Natural killer cell (primary cell): ENCODE data around the gene HIP1. TPM values are rescaled to one million over a fixed set of nuclear protein-coding genes. Genes with fewer than 3 reads are reported as not detected.
A peak's percentile ranks its signal among the peaks of the same experiment; 100 is the strongest.

Source experiments
- ATAC-seq, 3 donors: fragments of 150-1000 bp in 2 of 3; fragments of 200-7000 bp in 1 of 3; cut with Tn5 transposase; 1 replicate in 1 of 3; 2 replicates in 2 of 3; pipeline ENCODE4 v1.10.0; 2021; ENCODE audit warnings: mild to moderate bottlenecking in 2 of 3, moderate library complexity in 2 of 3
- DNase-seq, 2 donors: peaks; one replicate each; pipeline versions ENCODE4 v3.0.0 to v3.0.0-alpha.2; 2013 to 2021; ENCODE audit warnings: mixed read lengths in 1 of 2
- H3K27ac ChIP-seq: one replicate; pipeline ENCODE4 v1.5.1; 2013; ENCODE audit warnings: mild to moderate bottlenecking, low read length
- H3K27me3 ChIP-seq: one replicate; pipeline ENCODE4 v1.6.1; 2013; ENCODE audit warnings: low read length; ENCODE audit not compliant: control insufficient read depth, insufficient read depth
- H3K36me3 ChIP-seq: one replicate; pipeline ENCODE4 v1.6.1; 2013; ENCODE audit warnings: low read length; ENCODE audit not compliant: control insufficient read depth, insufficient read depth
- H3K4me1 ChIP-seq: one replicate; pipeline ENCODE4 v1.6.1; 2013; ENCODE audit warnings: low read length; ENCODE audit not compliant: control insufficient read depth, insufficient read depth
- H3K4me3 ChIP-seq: one replicate; pipeline ENCODE4 v1.5.1; 2013; ENCODE audit warnings: low read length
- H3K9me3 ChIP-seq: one replicate; pipeline ENCODE4 v1.6.1; 2013; ENCODE audit warnings: low read length; ENCODE audit not compliant: control insufficient read depth, insufficient read depth
- H3K27ac Mint-ChIP-seq, 2 donors: one replicate each; pipeline ENCODE4 v1.8.0; 2022; ENCODE audit warnings: mild to moderate bottlenecking in 2 of 2, mixed read lengths in 2 of 2, moderate library complexity in 1 of 2
- H3K27me3 Mint-ChIP-seq, 2 donors: one replicate each; pipeline ENCODE4 v1.8.0; 2022; ENCODE audit warnings: low read depth in 2 of 2, mixed read lengths in 2 of 2
- H3K36me3 Mint-ChIP-seq: one replicate; pipeline ENCODE4 v1.8.0; 2022; ENCODE audit warnings: mixed read lengths
- H3K4me1 Mint-ChIP-seq, 2 donors: one replicate each; pipeline ENCODE4 v1.8.0; 2022; ENCODE audit warnings: mixed read lengths in 2 of 2
- H3K4me3 Mint-ChIP-seq: one replicate; pipeline ENCODE4 v1.8.0; 2022; ENCODE audit warnings: mild to moderate bottlenecking, moderate library complexity, mixed read lengths
- H3K9me3 Mint-ChIP-seq, 2 donors: one replicate each; pipeline ENCODE4 v1.8.0; 2022; ENCODE audit warnings: mixed read lengths in 2 of 2
- WGBS: methylation state at CpG from one replicate; pipeline ENCODE4 v1.1.7; 2013; ENCODE audit warnings: missing lambda C conversion rate; ENCODE audit not compliant: insufficient coverage; 5-methylcytosine and 5-hydroxymethylcytosine counted together
- intact Hi-C: fragments of 100-400 bp; cut with micrococcal nuclease; formaldehyde crosslinking; loops from one replicate; pipeline ENCODE4 v1.14.2; 2022
- total RNA-seq, 4 donors: library from RNA; stranded (reverse); fragments of 120-200 nt in 1 of 4; gene quantifications; one replicate each; pipeline versions ENCODE4 v1.2.3 to v1.2.4, GENCODE V29; 2013 to 2022
- TF ChIP-seq, protein P1 (sequence below): fragments of 200-600 bp; IDR thresholded peaks from one replicate; pipeline ENCODE4 v1.8.0; 2022; ENCODE audit warnings: antibody characterized with exemption

Gene HIP1
- total RNA-seq, 3 donors from 2014 or later (not counting 1 experiment from before 2014, with no cell fraction given) = 17.1 to 27.9 (median 23.1) TPM

GRCh38 chr7:75662579-75663301, 76.0 kb downstream of the HIP1 start:
- TF ChIP-seq, protein P1, sequence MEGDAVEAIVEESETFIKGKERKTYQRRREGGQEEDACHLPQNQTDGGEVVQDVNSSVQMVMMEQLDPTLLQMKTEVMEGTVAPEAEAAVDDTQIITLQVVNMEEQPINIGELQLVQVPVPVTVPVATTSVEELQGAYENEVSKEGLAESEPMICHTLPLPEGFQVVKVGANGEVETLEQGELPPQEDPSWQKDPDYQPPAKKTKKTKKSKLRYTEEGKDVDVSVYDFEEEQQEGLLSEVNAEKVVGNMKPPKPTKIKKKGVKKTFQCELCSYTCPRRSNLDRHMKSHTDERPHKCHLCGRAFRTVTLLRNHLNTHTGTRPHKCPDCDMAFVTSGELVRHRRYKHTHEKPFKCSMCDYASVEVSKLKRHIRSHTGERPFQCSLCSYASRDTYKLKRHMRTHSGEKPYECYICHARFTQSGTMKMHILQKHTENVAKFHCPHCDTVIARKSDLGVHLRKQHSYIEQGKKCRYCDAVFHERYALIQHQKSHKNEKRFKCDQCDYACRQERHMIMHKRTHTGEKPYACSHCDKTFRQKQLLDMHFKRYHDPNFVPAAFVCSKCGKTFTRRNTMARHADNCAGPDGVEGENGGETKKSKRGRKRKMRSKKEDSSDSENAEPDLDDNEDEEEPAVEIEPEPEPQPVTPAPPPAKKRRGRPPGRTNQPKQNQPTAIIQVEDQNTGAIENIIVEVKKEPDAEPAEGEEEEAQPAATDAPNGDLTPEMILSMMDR = no peak
- no peak for DNase-seq
- intact Hi-C loops = no loop called here
- Histone ChIP-seq H3K27me3 (no peaks in the 10 kb centered on the region), H3K9me3 (no peaks in the 10 kb centered on the region), H3K4me3 (no peak overlapping the region), H3K4me1 (no peaks in the 10 kb centered on the region), H3K36me3 (no peaks in the 10 kb centered on the region), H3K27ac (no peak overlapping the region)
- 76% methylated on average over 11 of the region's 12 CpGs for WGBS
- H3K4me3 Mint-ChIP-seq = no peak overlapping the region
- no peak overlapping the region for H3K27ac Mint-ChIP-seq
- H3K9me3 Mint-ChIP-seq = no peaks in the 10 kb centered on the region
- no peaks in the 10 kb centered on the region for H3K4me1 Mint-ChIP-seq
- ATAC-seq = peak in 1 of 3 donors; percentile 53
- H3K27me3 Mint-ChIP-seq = no peaks in the 10 kb centered on the region
- H3K36me3 Mint-ChIP-seq = no peaks in the 10 kb centered on the region

DNA sequence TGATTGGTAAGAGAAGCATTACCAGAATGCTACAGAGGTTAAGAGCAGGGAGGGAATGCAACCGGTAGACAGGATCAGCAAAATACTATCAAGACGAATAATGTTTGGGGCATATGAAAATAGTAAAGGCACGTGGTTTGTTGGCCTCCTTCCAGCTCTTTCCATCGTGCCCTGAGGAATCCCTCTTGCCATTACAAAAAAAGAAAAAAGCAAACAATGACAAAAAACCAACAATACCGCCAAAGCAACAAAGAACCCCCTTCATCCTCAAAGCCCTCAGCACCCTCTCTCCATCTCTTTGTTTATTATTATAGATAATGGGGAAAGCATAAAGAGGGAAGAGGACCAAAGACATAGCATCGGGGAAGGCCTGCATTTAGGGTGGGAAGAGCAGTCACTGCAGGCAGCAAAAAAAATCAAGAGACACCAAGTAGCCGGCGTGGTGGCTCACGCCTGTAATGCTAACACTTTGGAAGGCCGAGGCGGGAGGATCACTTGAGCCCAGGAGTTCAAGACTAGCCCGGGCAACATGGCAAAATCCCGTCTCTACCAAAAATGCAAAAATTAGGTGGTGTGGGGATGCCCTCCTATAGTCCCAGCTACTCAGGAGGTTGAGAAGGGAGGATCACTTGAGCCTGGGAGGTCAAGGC, 78.0 kb downstream of the HIP1 start:
- Mint-ChIP-seq H3K27ac (no peak overlapping the region), H3K9me3 (no peaks in the 10 kb centered on the region), H3K4me1 (no peaks in the 10 kb centered on the region), H3K4me3 (no peak overlapping the region), H3K27me3 (no peaks in the 10 kb centered on the region), H3K36me3 (no peaks in the 10 kb centered on the region)
- intact Hi-C loops = no loop called here
- DNase-seq = no peak
- H3K4me1 ChIP-seq = no peaks in the 10 kb centered on the region
- WGBS = 97% methylated on average over 12 of the region's 13 CpGs
- TF ChIP-seq, protein P1 = no peak
- no peak for ATAC-seq
- no peaks in the 10 kb centered on the region for H3K36me3 ChIP-seq
- no peak overlapping the region for H3K4me3 ChIP-seq
- H3K27me3 ChIP-seq = no peaks in the 10 kb centered on the region
- no peak overlapping the region for H3K27ac ChIP-seq
- no peaks in the 10 kb centered on the region for H3K9me3 ChIP-seq

GRCh38 chr7:75658802-75659201, 79.9 kb downstream of the HIP1 start:
- H3K27ac Mint-ChIP-seq = no peak overlapping the region
- H3K4me3 Mint-ChIP-seq = no peak overlapping the region
- TF ChIP-seq, protein P1 = no peak

More at GRCh38 chr7:75658802-75659201, 79.9 kb downstream of the HIP1 start:
- Mint-ChIP-seq H3K36me3 (no peaks in the 10 kb centered on the region), H3K4me1 (no peaks in the 10 kb centered on the region), H3K27me3 (no peaks in the 10 kb centered on the region), H3K9me3 (no peaks in the 10 kb centered on the region)
- Histone ChIP-seq H3K9me3 (no peaks in the 10 kb centered on the region), H3K36me3 (no peaks in the 10 kb centered on the region), H3K4me3 (no peak overlapping the region), H3K27me3 (no peaks in the 10 kb centered on the region), H3K27ac (no peak overlapping the region), H3K4me1 (no peaks in the 10 kb centered on the region)
- ATAC-seq (no peak), DNase-seq (no peak)
- 87% methylated on average over 4 of the region's 4 CpGs for WGBS
- intact Hi-C loops = no loop called here
